PC-3 (cell line): ENCODE results near the gene IQSEC3. TPM values are rescaled to one million over a fixed set of nuclear protein-coding genes. Genes with fewer than 3 reads are reported as not detected.

Experiments
- ATAC-seq: fragments of 200-7000 bp; cut with Tn5 transposase; 2 replicates; pipeline ENCODE4 v1.9.1; 2020; ENCODE audit warnings: mild to moderate bottlenecking, moderate library complexity
- BruUV-seq: library from RNA; stranded (reverse); fragments of 400-500 nt; replicated peaks from 2 replicates; lab custom pipeline; 2021; lab: Mats Ljungman, UMichigan
- CTCF ChIA-PET: fragments of 300-600 bp; sonication (Branson Sonifier 250); formaldehyde crosslinking; loops from one replicate; lab custom pipeline; 2022; ENCODE audit warnings: antibody characterized with exemption; lab: Charles Lee
- POLR2A ChIA-PET: fragments of 300-600 bp; sonication (Branson Sonifier 250); formaldehyde crosslinking; loops from one replicate; lab custom pipeline; 2022; ENCODE audit warnings: antibody characterized with exemption; ENCODE audit not compliant: unreplicated experiment; lab: Charles Lee
- DNase-seq: peaks from one replicate; pipeline ENCODE4 v3.0.0-alpha.2; 2015
- H2AFZ ChIP-seq: fragments of 300-600 bp; sonication (generic); 2 replicates; pipeline ENCODE4 v1.6.0; 2016; ENCODE audit warnings: antibody characterized with exemption, low read length
- H3F3A ChIP-seq: fragments of 300-600 bp; sonication (generic); one replicate; pipeline ENCODE4 v1.6.0; 2017; ENCODE audit warnings: antibody characterized with exemption, low read length, control low read depth, mild to moderate bottlenecking; ENCODE audit not compliant: unreplicated experiment
- H3K27ac ChIP-seq: fragments of 300-600 bp; sonication (generic); 2 replicates; pipeline ENCODE4 v1.5.1; 2016; ENCODE audit warnings: mild to moderate bottlenecking, low read length
- H3K27me3 ChIP-seq: fragments of 300-600 bp; sonication (generic); 2 replicates; pipeline ENCODE4 v1.6.1; 2016; ENCODE audit warnings: low read length, mixed read lengths
- H3K36me3 ChIP-seq: fragments of 300-600 bp; sonication (generic); 2 replicates; pipeline ENCODE4 v1.6.1; 2016; ENCODE audit warnings: low read depth, mixed run types, low read length, mixed read lengths
- H3K4me1 ChIP-seq: fragments of 300-600 bp; sonication (generic); 2 replicates; pipeline ENCODE4 v1.5.1; 2016; ENCODE audit warnings: low read length; ENCODE audit not compliant: insufficient read depth
- H3K4me2 ChIP-seq: fragments of 300-600 bp; sonication (generic); 2 replicates; pipeline ENCODE4 v1.6.0; 2016; ENCODE audit warnings: low read length
- H3K4me3 ChIP-seq: fragments of 300-600 bp; sonication (generic); 2 replicates; pipeline ENCODE4 v1.5.1; 2016; ENCODE audit warnings: mild to moderate bottlenecking, low read length, mixed read lengths
- H3K79me2 ChIP-seq: fragments of 300-600 bp; sonication (generic); 2 replicates; pipeline ENCODE4 v1.6.1; 2017; ENCODE audit warnings: low read length, mixed read lengths
- H3K9ac ChIP-seq: fragments of 300-600 bp; sonication (generic); 2 replicates; pipeline ENCODE4 v1.6.0; 2016; ENCODE audit warnings: mild to moderate bottlenecking, low read length
- H3K9me2 ChIP-seq: fragments of 300-600 bp; sonication (generic); replicated peaks from 2 replicates; pipeline ENCODE4 v1.6.1; 2016; ENCODE audit warnings: mixed run types, low read length, mixed read lengths
- H3K9me3 ChIP-seq: fragments of 300-600 bp; sonication (generic); 2 replicates; pipeline ENCODE4 v1.6.1; 2016; ENCODE audit warnings: low read length, mixed read lengths
- H4K20me1 ChIP-seq: fragments of 300-600 bp; sonication (generic); 2 replicates; pipeline ENCODE4 v1.6.1; 2016; ENCODE audit warnings: low read length, mixed read lengths
- EZH2 ChIP-seq: fragments of 300-600 bp; sonication (generic); IDR thresholded peaks from one replicate; pipeline ENCODE4 v1.6.1; 2017; ENCODE audit warnings: antibody characterized with exemption, mild to moderate bottlenecking, low read length; ENCODE audit not compliant: unreplicated experiment
- EZH2phosphoT487 ChIP-seq: fragments of 300-600 bp; sonication (generic); IDR thresholded peaks from 2 replicates; pipeline ENCODE4 v1.6.1; 2018; ENCODE audit warnings: mild to moderate bottlenecking, antibody characterized with exemption, low read length, borderline replicate concordance
- intact Hi-C: fragments of 100-400 bp; cut with micrococcal nuclease; formaldehyde crosslinking; loops from 2 replicates; pipeline ENCODE4 v1.9.0; 2023
- total RNA-seq: library from RNA; depleted of rRNA; stranded (reverse); fragments of >200 nt; gene quantifications from 2 replicates; pipeline ENCODE4 v1.2.3, GENCODE V29; 2014
- TF ChIP-seq, protein P1 (sequence below): fragments of 300-600 bp; sonication (generic); conservative IDR thresholded peaks from 2 replicates; pipeline ENCODE4 v1.5.1; 2017; ENCODE audit warnings: antibody characterized with exemption, low read depth, mild to moderate bottlenecking, low read length

IQSEC3 gene
- total RNA-seq, 1 experiment from 2014 or later = 0.11 TPM

DNA sequence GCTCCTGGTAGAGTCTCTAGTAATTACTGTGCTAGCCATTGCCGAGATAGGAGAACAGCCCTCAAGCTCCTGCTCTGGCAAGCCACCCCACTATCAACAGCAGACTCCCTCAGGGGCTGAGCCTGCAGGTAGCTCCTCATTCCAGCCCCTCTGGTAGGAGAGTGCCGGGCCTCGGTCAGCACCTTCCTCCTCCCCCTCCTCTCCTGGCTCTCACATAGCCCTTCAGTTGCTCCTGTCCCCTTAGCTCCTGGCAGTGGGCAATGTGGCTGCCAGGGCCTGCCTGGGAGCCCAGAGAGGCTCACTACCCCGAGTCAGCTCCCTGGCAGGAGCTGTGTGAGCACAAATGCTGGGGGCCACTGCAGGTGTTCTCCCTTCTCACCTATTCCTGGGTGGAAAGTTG lies 52.0 kb downstream of the IQSEC3 start:
- ATAC-seq = no peak
- DNase-seq = no peak
- no peak overlapping the region for H3K4me2 ChIP-seq
- H3K27me3 ChIP-seq = peaks cover 8% of the 10 kb centered on the region
- H3K9me2 ChIP-seq = no peaks in the 10 kb centered on the region
- no peak overlapping the region for H3K9ac ChIP-seq
- H3K4me1 ChIP-seq = peaks cover 5% of the 10 kb centered on the region; the same call in 1 of the 2 replicates
- intact Hi-C loops = no loop called here
- H3K9me3 ChIP-seq = no peaks in the 10 kb centered on the region
- no peak overlapping the region for H2AFZ ChIP-seq
- H3K79me2 ChIP-seq = no peaks in the 10 kb centered on the region
- no TSS peak for BruUV-seq
- H3K36me3 ChIP-seq = no peaks in the 10 kb centered on the region
- CTCF ChIA-PET = no interaction called here
- POLR2A ChIA-PET = no interaction called here
- H3F3A ChIP-seq = no peaks in the 10 kb centered on the region
- H4K20me1 ChIP-seq = no peaks in the 10 kb centered on the region
- no peak overlapping the region for H3K4me3 ChIP-seq
- no peak overlapping the region for H3K27ac ChIP-seq
- TF ChIP-seq EZH2 = no peak
- TF ChIP-seq, protein P1, sequence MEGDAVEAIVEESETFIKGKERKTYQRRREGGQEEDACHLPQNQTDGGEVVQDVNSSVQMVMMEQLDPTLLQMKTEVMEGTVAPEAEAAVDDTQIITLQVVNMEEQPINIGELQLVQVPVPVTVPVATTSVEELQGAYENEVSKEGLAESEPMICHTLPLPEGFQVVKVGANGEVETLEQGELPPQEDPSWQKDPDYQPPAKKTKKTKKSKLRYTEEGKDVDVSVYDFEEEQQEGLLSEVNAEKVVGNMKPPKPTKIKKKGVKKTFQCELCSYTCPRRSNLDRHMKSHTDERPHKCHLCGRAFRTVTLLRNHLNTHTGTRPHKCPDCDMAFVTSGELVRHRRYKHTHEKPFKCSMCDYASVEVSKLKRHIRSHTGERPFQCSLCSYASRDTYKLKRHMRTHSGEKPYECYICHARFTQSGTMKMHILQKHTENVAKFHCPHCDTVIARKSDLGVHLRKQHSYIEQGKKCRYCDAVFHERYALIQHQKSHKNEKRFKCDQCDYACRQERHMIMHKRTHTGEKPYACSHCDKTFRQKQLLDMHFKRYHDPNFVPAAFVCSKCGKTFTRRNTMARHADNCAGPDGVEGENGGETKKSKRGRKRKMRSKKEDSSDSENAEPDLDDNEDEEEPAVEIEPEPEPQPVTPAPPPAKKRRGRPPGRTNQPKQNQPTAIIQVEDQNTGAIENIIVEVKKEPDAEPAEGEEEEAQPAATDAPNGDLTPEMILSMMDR = no peak
- no peak for TF ChIP-seq EZH2phosphoT487

DNA sequence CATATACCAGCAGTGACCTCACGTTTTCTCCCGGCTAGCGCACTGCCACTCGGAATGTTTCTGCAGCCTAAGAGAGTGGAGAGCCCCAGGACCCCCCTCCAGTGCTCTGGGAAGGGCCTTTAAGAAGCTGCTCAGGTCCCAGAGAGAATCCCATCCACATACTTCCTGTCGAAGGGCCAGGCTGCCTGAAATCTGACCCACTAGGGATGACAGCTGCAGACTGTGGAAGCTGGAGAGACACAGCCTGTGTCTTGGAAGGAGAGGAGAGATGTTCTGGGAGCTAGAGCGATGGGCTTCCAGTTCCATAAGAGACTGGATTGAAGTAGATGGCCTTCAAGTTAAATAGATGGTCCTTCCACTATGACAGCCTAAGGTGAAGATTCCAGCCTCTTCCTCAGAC lies 54.4 kb downstream of the IQSEC3 start:
- no peak overlapping the region for H2AFZ ChIP-seq
- intact Hi-C loops = no loop called here
- no peaks in the 10 kb centered on the region for H3K36me3 ChIP-seq
- ATAC-seq (no peak), DNase-seq (no peak)
- H3K4me3 ChIP-seq = no peak overlapping the region
- no peaks in the 10 kb centered on the region for H4K20me1 ChIP-seq
- H3K9ac ChIP-seq = no peak overlapping the region
- H3F3A ChIP-seq = no peaks in the 10 kb centered on the region
- peaks cover 8% of the 10 kb centered on the region for H3K27me3 ChIP-seq
- CTCF ChIA-PET = no interaction called here
- TF ChIP-seq EZH2phosphoT487 (no peak), EZH2 (no peak)
- TF ChIP-seq, protein P1 = no peak
- H3K9me2 ChIP-seq = no peaks in the 10 kb centered on the region
- H3K9me3 ChIP-seq = no peaks in the 10 kb centered on the region
- H3K27ac ChIP-seq = no peak overlapping the region
- H3K4me1 ChIP-seq = no peaks in the 10 kb centered on the region
- H3K4me2 ChIP-seq = no peak overlapping the region
- POLR2A ChIA-PET = no interaction called here
- no TSS peak for BruUV-seq
- no peaks in the 10 kb centered on the region for H3K79me2 ChIP-seq

DNA sequence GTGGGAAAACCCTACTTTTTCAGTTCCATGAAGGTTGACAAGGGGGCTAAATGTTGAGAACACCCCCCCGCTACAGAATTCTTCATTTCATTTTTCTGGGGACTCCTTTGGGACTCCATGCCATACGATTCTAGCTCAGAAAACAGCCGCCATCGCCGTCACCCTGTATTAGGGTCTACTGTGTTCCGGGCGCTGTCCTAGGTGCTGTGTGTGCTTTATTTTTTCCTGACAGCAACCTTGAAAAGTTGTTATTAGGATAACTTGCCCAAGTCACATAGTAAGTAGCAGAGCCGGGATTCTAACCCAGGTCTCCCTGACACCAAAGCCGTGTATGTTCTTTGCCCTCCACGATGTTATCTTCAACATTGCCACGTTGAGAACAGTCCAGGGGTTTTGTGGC lies 55.1 kb downstream of the IQSEC3 start:
- H3K9me2 ChIP-seq = no peaks in the 10 kb centered on the region
- H2AFZ ChIP-seq = no peak overlapping the region
- H3K27ac ChIP-seq = no peak overlapping the region
- H3K4me1 ChIP-seq = no peaks in the 10 kb centered on the region
- H3K9ac ChIP-seq = no peak overlapping the region
- H3K27me3 ChIP-seq = peaks cover 8% of the 10 kb centered on the region
- H3F3A ChIP-seq = no peaks in the 10 kb centered on the region
- CTCF ChIA-PET = no interaction called here
- no TSS peak for BruUV-seq
- POLR2A ChIA-PET = no interaction called here
- no peak overlapping the region for H3K4me3 ChIP-seq
- H3K4me2 ChIP-seq = no peak overlapping the region
- DNase-seq (no peak), ATAC-seq (no peak)
- no peak for TF ChIP-seq EZH2phosphoT487
- TF ChIP-seq, protein P1 = no peak
- no peak for TF ChIP-seq EZH2
- no peaks in the 10 kb centered on the region for H4K20me1 ChIP-seq
- intact Hi-C loops = no loop called here
- H3K9me3 ChIP-seq = no peaks in the 10 kb centered on the region
- H3K36me3 ChIP-seq = no peaks in the 10 kb centered on the region
- H3K79me2 ChIP-seq = no peaks in the 10 kb centered on the region
